HG02885 (cell line): ENCODE measurements around the gene PCAT7.
"Not testable (repeated sequence)": the region's sequence is repeated elsewhere in the genome, so short reads cannot be mapped to it uniquely, and the experiment has no call there.

Source experiments
- ATAC-seq: cut with Tn5 transposase; IDR thresholded peaks from one replicate; pipeline ENCODE4 v1.9.1; 2021; ENCODE audit warnings: mild to moderate bottlenecking; ENCODE audit not compliant: unreplicated experiment, poor library complexity

Gene PCAT7

DNA sequence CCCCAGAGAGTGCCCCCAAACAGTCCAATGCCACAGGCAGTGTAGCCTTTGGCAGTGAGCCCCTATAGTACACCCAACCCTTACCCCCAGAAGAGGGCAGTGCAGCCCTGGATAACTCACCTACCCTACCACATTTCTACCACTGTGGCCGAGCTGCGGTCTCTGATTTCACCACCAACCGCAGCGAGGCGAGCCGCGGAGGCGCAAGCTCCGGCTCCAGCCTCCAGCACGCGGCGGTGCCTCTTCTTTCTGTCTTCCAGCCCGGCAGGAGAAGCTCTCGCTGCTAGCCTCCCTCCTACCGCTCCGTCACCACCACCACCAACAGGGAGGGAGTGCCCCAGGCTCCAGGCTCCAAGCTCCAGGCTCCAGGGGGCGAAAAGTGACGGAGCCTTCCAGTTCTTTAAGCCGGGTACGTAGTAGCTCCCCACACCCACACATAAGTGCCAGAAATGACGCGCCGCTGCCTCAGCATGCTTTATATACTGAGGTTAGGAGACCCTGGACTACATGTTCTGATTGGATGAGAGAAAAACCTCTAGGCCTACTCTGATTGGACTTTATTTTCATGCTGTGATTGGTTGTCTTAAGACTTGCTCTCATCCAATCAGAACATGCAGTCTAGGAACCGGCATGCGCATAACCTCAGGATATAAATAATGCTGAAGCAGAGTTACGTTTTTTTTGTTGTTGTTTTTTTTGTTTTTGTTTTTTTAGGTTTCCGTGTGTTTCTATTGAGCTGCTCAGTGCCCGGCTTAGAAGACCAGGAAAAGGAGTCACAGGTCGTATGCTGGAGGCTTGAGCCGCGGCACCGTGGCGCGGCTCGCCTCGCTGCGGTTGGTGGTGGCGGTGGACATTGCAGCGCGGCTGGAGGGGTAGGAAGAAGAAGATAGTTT, at the start of gene PCAT7:
Gene PCAT7, plus strand, starts transcription at position 645 of the 893 bp plus-strand sequence.
- ATAC-seq: no peak

DNA sequence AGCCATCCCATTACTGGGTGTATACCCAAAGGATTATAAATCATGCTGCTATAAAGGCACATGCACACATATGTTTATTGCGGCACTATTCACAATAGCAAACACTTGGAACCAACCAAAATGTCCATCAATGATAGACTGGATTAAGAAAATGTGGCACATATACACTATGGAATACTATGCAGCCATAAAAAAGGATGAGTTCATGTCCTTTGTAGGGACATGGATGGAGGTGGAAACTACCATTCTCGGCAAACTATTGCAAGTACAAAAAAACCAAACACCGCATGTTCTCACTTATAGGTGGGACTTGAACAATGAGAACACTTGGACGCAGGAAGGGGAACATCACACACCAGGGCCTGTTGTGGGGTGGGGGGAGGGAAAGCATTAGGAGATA, 48.5 kb upstream of the PCAT7 start:
- ATAC-seq: not testable (repeated sequence)

DNA sequence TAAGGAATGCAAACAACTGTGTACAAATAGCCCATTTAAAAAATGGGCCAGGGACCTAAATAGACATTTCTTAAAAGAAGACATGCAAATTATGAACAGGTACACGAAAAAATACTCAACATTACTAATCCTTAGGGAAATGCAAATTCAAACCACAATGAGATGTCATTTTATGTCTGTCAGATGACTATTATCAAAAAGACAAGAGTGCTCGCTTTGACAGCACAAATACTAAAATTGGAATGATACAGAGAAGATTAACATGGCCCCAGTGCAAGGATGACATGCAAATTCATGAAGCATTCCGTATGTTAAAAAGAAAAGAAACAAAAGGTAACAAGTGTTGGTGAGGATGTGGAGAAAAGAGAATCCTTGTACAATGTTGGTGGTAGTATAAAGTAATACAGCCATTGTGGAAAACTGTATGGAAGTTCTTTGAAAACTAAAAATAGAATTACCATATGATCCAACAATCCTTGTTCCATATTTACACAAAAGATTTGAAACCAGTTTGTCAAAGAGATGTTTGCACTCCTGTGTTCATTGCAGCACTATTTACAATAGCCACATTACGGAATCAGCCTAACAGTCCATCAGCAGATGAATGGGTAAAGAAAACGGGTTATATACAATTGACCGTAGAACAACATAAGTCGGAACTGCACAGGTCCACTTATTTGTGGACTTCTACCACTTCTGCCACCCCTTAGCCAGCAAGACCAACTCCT, 47.2 kb upstream of the PCAT7 start:
- no peak for ATAC-seq

DNA sequence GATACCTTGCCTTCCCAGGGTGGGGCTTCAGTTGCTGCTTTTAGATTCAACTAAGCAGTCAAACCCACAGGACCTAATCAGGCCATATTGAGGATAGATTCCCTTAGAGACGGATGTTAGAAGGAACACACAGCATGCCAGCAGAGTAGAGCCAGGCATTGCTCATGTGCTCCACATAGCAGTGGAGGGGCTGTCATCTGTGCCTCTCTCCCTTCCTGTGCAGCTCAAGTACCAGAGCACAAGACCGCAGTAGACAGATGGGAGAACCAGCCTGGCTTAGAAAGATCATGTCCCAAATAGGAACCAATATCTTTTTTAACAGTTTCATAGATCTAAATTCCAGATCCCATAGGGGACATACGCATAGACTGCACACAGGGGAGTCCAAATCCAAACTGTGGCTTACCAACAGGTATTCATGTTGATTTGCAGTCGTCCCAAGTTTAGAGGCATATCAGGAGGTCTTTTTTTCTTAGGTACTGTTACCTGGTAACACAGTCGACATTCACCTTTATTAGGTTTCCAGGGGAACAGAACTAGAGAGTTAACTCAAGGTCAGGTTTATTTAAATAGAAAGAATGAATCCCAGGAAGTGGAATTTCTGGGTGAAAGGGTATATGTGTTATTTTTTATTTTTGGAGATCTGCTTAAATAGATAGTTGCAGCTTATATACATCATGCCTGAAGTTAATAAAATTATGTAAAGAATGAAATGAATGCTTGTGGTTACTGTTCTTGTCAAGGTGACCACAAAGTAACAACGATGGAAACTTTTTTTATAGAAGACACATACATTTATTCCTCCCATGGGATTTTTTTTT, 43.5 kb upstream of the PCAT7 start:
- ATAC-seq: no peak

DNA sequence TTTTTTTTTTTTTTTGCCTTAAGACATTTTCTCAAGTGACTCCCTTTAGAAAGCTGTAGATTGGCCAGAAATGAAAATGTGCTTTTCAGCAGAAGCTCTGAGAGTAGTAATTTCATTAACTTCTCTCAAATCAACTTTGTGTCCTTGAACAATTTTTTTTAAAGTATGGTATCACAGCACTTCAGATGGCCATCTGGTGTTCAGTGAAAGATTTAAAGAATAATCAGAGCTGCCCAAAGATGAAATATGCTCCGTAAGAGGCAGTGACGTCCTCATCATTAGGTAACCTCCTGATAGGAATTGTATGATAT, 43.0 kb upstream of the PCAT7 start:
- no peak for ATAC-seq

DNA sequence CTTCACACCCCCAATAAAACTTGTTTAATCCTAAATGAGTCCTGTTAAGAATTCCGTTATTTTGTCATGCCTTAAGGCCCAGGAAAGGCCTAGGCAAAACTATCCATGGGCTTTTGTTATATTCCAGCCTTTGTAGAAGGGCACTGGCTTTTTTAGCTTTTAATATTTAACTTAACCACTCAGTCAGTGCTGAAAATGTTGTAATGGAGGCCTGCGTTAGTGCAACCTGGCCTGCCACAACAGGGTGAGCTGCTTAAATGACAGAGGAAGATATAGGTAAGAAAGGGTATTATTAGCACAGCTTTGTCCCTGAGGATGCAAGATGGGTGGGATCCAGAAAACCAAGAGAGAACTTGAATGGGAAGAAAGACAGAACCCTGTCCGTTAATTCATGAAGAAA, 40.2 kb upstream of the PCAT7 start:
- ATAC-seq: no peak

DNA sequence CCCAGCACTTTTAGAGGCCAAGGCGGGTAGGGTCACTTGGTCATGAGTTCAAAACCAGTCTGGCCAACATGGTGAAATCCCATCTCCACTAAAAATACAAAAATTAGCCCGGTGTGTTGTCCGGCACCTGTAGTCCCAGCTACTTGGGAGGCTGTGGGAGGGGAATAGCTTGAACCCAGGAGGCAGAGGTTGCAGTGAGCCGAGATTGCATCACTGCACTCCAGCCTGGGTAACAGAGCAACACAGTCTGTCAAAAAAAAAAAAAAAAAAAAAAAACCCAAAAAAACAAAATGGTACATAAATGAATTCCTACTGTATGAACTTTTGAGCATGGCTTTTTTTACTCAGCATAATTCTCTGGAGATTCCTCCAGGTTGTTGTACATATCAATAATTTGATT, 37.6 kb upstream of the PCAT7 start:
- no peak for ATAC-seq

DNA sequence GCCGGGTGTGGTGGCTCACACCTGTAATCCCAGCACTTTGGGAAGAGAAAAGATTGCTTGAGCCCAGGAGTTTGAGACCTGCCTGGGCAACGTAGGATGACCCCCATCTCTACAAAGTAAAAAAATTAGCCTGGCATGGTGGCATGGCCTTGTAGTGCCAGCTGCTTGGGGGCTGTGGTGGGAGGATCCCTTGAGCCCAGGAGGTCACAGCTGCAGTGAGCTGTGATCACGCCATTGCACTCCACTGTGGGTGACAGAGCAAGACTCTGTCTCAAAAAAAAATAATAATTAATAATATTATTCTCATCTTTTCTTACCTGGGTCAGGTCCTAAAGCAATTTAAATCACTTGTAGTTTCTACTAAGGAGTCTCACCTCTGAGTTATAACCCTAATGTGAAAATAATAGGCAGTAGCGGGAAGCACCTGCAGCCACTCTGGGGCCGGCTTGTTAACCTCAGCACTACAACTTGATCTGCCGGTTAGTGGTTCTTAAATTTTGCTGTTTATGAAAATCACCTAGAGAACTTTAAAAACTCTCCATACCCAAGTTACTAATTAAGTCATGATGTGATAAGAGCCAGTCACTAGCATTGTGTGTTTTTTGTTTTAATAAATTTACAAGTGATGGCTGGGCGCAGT, 29.4 kb upstream of the PCAT7 start:
- ATAC-seq: no peak

DNA sequence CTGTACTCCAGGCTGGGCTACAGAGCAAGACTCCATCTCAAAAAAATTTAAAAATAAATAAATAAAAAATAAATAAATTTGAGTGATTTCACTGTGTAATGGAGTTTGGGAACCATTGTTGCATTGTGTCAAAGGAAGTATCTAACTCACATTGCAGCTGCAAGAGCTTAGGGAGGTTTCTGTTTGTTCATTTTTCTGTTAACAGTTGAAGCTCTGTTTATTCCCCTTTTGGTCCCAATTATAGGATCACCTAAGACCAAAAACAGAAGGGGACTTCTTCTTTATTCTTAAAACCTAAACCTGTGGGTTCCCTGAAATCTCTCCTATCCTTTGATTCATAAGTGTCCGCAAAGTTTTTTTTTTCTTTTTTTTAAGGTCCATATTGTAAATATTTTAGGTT, 28.6 kb upstream of the PCAT7 start:
- no peak for ATAC-seq

DNA sequence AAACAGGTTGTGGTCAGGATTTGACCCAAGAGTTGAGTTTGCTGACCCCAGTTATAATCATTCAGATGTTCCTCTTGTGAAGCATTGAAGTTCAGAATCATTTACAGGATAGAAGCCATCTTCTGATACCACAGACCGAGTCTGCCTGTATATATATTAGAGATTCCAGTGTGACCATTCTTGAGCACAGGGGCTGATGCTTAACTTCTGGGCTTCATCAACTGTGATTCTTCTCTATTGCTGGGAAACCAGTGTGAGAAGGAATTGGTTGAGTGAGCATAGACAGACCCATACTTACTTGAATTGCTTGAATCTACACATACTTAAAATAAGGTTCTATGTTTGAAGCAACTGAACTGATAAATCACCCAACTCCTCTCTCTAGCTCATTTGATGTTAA, 27.9 kb upstream of the PCAT7 start:
- ATAC-seq: no peak

DNA sequence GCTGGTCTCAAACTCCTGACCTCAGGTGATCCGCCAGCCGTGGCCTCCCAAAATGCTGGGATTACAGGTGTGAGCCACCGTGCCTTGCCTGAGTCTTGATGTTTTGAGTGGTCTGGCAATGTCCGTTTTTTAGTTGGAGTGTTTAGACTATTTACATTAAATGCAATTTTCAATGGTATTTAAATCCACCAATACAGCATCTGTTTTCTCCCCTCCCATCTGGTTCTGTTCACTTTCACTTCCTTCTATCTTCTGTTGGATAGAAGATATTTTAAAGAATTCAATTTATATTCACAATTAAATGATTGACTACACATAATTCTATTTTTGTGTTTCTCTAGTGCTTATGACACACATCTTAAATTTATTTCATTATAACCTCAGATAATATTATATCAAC, 26.0 kb upstream of the PCAT7 start:
- no peak for ATAC-seq

DNA sequence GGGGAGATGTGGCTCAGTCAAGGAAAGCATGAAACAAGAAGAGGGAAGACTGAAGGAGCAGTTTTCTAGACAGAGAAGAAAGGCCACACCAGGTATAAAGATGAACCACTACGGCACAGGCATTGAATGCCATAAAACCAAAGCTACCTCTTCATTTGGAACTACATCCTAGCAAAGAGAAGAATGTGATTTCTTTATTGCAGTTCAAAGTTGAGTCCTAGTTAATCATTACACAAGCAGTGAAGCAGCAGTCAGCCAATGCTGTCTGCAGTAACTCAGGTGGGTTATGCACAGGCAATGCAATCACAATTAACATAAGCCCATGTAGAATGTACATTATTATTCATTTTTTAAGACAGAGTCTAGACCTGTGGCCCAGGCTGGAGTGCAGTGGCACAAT, 21.7 kb upstream of the PCAT7 start:
- no peak for ATAC-seq

DNA sequence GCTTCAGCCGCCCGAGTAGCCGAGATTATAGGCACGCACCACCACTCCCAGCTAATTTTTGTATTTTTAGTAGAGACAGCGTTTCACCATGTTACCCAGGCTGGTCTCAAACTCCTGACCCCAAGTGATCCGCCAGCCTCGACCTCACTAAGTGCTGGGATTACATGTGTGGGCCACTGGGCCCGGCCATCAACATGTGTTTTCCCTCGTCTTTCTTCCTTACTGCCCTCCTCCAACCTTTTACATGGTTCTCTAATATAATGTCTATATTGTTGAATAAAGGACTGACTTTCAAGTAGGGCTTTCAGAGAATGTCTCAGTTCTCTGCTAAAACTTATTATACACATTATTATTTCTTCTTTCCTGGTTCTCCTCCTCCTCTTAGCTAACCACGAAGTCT, 21.3 kb upstream of the PCAT7 start:
- no peak for ATAC-seq

DNA sequence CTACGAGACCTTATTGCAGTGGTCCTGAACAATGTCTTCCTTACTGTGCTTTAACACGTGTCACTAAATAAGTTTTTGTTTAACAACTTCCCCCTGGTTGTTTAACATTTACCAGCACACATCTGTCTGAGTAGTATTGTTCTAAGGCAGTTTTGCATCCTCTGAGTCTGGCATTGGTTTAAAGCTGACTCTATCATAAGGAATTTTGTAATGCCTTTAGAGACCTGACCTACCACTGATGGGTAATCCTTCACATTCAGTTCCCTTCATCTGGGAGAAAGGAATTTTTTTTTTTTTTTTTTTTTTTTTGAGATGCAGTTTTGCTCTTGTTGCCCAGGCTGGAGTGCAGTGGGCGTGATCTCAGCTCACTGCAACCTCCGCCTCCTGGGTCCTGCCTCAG, 20.0 kb upstream of the PCAT7 start:
- ATAC-seq: no peak

DNA sequence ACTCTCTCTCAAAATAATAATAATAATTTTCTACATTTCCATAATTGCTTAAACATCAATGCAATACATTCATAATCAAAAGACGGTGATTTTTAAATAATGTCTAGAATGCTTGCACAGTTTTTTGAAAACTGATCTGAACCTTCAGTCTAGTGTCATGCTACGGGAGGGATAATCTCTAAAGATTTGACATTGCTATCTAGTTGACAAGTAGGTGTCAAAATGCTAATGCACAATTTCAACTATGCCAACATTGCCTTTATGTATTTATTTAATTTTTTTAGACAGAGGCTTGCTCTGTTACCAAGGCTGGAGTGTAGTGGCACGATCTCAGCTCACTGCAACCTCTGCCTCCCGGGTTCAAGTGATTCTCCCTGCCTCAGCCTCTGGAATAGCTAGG, 16.0 kb upstream of the PCAT7 start:
- ATAC-seq: no peak

DNA sequence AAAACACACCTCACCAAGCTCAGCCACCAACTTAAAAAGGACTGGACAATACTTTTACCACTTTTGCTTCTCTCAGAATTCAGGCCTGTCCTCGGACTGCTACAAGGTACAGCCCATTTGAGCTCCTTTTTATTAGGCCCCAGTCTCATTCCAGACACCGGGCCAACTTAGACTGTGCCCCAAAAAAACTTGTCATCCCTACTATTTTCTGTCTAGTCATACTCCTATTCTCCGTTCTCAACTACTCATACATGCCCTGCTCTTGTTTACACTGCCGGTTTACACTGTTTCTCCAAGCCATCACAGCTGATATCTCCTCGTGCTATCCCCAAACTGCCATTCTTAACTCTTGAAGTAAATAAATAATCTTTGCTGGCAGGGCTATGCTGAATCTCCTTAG, 10.5 kb upstream of the PCAT7 start:
- ATAC-seq: not testable (repeated sequence)

DNA sequence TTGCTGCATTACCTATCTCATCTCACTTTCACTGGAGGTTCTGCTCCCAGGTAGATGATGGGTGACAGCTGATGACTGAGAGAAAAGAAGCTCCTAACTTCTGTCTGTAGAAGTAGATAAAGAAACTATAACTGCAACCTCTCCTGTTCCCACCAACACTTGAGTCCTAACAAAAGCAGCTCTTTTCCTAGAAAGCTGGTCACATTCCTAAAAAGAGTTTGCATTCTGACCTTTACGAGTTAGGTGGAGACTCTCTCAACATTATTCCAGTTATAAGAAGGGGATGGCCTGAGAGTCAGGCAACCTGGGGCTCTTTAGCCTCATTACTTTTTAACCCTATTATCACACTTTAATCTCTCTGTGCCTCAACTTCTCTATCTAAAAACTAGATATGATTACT, 8.9 kb upstream of the PCAT7 start:
- ATAC-seq: no peak

DNA sequence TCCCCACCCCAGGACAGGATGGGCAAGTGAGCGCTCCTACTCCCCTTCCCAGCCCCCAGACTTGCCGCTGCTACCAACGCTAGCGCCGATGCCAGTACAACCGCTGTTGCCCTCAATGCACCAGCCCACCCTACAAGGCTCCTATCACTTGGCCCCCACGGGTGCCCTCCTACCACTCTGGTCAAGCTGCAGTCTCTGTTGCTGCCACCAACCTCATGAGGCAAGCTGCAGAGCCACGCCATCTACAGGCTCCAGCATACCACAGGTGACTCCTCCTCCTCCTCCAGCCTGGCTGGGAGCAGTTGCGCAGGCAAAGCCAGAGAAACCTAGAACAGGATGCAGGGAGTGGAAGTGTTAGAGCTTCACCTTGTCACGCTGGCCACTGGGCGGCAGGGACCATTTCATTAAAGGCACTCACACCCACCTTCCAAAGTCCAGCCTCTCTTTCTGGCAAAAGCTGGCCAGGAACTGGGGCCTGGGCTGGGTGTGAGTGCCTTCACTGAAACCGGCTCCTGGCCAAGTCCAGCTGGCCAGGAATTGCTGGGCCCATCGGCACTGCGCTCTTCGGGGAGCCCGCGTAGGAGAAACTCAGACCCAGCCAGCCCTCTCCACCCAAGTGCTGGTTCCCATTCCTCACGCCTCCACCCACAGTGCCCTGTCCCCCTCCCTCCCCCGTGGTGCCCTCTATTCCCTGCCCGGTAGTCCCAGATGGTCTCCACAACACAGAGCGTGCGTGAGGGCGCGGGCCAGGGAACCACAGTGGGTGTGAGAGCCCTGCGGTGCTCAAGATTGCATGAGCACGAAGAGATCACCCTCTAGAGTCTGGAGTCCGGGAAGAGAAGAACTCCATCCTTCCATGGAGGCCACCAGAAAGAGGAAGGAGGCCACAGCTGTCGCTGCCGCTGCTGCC, 1.6 kb upstream of the PCAT7 start:
- ATAC-seq: no peak

DNA sequence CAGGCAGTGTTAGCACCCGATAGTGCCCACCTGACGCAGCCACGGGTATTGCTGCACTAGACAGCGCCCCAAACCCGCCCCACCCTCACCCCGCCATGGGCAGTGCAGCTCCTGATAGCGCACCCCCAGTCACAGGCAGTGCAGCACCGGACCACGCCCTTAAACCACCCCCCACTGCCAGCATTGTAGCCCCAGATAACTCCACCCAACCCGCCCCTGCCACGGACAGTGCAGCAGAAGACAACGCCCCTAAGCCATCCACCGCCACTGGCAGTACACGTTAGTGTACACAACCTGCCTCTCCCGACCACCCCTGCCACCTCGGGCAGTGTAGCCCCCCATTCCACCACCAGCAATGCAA, 825 bp upstream of the PCAT7 start:
- no peak for ATAC-seq

DNA sequence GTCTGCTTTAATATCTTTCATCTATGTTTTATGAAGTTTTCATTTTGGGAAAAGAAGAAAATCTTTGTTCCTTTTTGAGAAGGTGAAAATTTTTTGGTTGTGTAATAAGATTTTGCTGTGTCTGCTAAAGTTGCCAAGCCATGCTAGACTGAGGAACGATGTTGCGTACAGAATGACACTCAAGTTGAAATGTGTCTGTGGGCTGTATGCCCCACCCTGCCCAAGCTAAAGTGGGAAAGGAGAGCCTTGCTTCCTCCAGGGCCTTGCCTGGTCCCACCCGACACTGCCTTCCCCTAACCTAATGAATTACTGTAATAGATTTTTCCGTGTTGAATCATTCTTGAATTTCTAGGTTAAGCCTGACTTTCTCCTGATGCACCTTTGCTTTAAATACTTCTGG, 2.5 kb downstream of the PCAT7 start:
- no peak for ATAC-seq
